A549 treated with RU486 at 1 μM for 4 hours (cell line): Measurements from ENCODE around the gene ARSA. TPM values are rescaled to one million over a fixed set of nuclear protein-coding genes. Genes with fewer than 3 reads are reported as not detected.

Source experiments
- total RNA-seq: library from RNA; stranded (reverse); fragments of 200-300 nt; extraction: Qiagen RNA extraction; gene quantifications from 5 replicates; pipeline ENCODE4 v1.2.3, GENCODE V29; 2022; ENCODE audit warnings: low read depth

Gene ARSA
- 15.6 to 27.5 TPM (median 19.6 TPM) in 5 replicates for total RNA-seq

GRCh38 chr22:50627642-50628542 lies at the start of gene ARSA:
TSS of gene ARSA (minus strand) at chr22:50628152. CDS start at chr22:50627779, 373 bp downstream.

GRCh38 chr22:50672471-50673230 lies 44.7 kb upstream of the ARSA start, which contains the start of gene SHANK3:
TSS of gene SHANK3 (plus strand) at chr22:50672823.

GRCh38 chr22:50600538-50600937 lies 27.4 kb downstream of the ARSA start, which contains the start of gene MAPK8IP2:
TSS of gene MAPK8IP2 (plus strand) at chr22:50600793. CDS start at chr22:50600819, 26 bp downstream.

GRCh38 chr22:50582493-50583293 lies 45.3 kb downstream of the ARSA start, which contains the start of gene CHKB:
TSS of gene CHKB (minus strand) at chr22:50582849. CDS start at chr22:50582781, 68 bp downstream.

GRCh38 chr22:50577987-50578775 lies 49.8 kb downstream of the ARSA start, which contains the start of gene CPT1B:
TSS of gene CPT1B (minus strand) at chr22:50578427. CDS start at chr22:50577915, 512 bp downstream.

Other genes starting within 250 kb of the ARSA start
- gene SBF1, start 153.1 kb downstream of the ARSA start, total RNA-seq = 16.2 to 27.1 TPM (median 24.2 TPM) in 5 replicates
- gene ADM2, start 146.6 kb downstream of the ARSA start, total RNA-seq = 0.31 to 0.77 TPM (median 0.56 TPM) in 5 replicates
- not detected in 5 replicates for gene MIOX, start 141.3 kb downstream of the ARSA start, total RNA-seq
- 28.1 to 51.7 TPM (median 41.4 TPM) in 5 replicates for gene LMF2, start 120.5 kb downstream of the ARSA start, total RNA-seq
- gene NCAPH2, start 119.9 kb downstream of the ARSA start, total RNA-seq = 31.1 to 37.8 TPM (median 35.9 TPM) in 5 replicates
- gene SCO2, start 102.6 kb downstream of the ARSA start, total RNA-seq = 4.4 to 8.2 TPM (median 6.7 TPM) in 5 replicates
- 10.8 to 21.9 TPM (median 18.6 TPM) in 5 replicates for gene TYMP, start 98.1 kb downstream of the ARSA start, total RNA-seq
- 0.03 TPM in 2 of 5 replicates, not detected in the others for gene KLHDC7B, start 82.3 kb downstream of the ARSA start, total RNA-seq
- 0.56 to 0.66 TPM (median 0.58 TPM) in 3 of 5 replicates, not detected in the others for gene SYCE3, start 65.2 kb downstream of the ARSA start, total RNA-seq
- gene CPT1B, start 49.7 kb downstream of the ARSA start, total RNA-seq = 7.5 to 14.2 TPM (median 13.8 TPM) in 5 replicates
- gene CHKB, start 45.3 kb downstream of the ARSA start, total RNA-seq = 14.3 to 23.0 TPM (median 18.5 TPM) in 5 replicates
- gene MAPK8IP2, start 27.4 kb downstream of the ARSA start, total RNA-seq = 2.2 to 4.2 TPM (median 3.8 TPM) in 5 replicates
- gene SHANK3, start 44.7 kb upstream of the ARSA start, total RNA-seq = 3.0 to 6.1 TPM (median 4.6 TPM) in 5 replicates
- gene ACR, start 110.1 kb upstream of the ARSA start, total RNA-seq = 0.25 TPM in 1 of 5 replicates, not detected in the others
- gene RABL2B, start 155.5 kb upstream of the ARSA start, total RNA-seq = 14.7 to 21.6 TPM (median 19.8 TPM) in 5 replicates